Measurements from ENCODE around the gene PBX3.

DNA sequence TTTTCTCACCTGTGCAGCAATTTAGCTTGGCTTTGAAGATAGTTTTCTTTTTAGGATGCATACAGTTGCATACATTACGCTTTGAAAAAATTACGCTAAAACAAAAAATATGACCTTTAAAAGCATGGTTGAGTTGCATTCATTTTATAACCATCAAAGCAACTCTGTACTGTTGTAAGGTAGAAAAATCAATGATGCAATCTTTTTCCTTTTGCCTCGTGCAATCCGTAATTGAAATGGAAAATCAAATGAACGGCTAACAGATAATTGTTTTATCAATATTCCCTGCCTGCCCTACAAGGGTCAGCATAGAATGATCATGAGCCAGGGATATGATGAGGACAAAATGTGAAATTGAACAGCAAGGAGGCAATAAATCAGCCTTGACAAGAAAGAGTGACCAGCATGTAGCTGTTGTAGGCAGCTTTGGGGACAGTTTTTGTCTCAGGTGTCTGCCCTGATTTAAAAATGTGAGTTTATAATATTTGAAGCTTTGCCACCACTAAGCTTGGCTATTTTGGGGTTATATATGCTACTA lies 98.2 kb downstream of the PBX3 start:
- TF ChIP-seq, protein P1, sequence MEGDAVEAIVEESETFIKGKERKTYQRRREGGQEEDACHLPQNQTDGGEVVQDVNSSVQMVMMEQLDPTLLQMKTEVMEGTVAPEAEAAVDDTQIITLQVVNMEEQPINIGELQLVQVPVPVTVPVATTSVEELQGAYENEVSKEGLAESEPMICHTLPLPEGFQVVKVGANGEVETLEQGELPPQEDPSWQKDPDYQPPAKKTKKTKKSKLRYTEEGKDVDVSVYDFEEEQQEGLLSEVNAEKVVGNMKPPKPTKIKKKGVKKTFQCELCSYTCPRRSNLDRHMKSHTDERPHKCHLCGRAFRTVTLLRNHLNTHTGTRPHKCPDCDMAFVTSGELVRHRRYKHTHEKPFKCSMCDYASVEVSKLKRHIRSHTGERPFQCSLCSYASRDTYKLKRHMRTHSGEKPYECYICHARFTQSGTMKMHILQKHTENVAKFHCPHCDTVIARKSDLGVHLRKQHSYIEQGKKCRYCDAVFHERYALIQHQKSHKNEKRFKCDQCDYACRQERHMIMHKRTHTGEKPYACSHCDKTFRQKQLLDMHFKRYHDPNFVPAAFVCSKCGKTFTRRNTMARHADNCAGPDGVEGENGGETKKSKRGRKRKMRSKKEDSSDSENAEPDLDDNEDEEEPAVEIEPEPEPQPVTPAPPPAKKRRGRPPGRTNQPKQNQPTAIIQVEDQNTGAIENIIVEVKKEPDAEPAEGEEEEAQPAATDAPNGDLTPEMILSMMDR (optimal IDR thresholded peaks at IDR 0.05 in 1 of 3, IDR thresholded peaks at IDR 0.05 in 1 of 3, conservative IDR thresholded peaks at IDR 0.05 in 1 of 3; ENCODE audit: extremely low read depth in 1 of 3, insufficient read depth in 2 of 3, low read length in 3 of 3): no peak
- TF ChIP-seq EZH2 (IDR thresholded peaks at IDR 0.05; ENCODE audit: low read length): no peak
